GM12878 (cell line): ENCODE data around the gene KLHDC8A. TPM values are rescaled to one million over a fixed set of nuclear protein-coding genes. Genes with fewer than 3 reads are reported as not detected.

Experiments used
- ATAC-seq: fragments of 200-7000 bp; cut with Tn5 transposase; 3 replicates; pipeline ENCODE4 v1.9.1; 2020; ENCODE audit warnings: mild to moderate bottlenecking, moderate library complexity
- BruUV-seq: library from RNA; stranded (reverse); fragments of 400-500 nt; replicated peaks from 2 replicates; lab custom pipeline; 2021; lab: Mats Ljungman, UMichigan
- CTCF ChIA-PET: fragments of 300-600 bp; sonication (Branson Sonifier 250); formaldehyde crosslinking; extraction: SDS; loops from one replicate; lab custom pipeline; 2021; ENCODE audit warnings: inconsistent platforms; lab: Yijun Ruan, JAX
- POLR2A ChIA-PET: fragments of 350-600 bp; formaldehyde crosslinking; extraction: SDS; loops from one replicate; lab custom pipeline; 2021; ENCODE audit warnings: inconsistent platforms; lab: Charles Lee
- RAD21 ChIA-PET: fragments of 300-600 bp; sonication (Branson Sonifier 250); formaldehyde crosslinking; loops from one replicate; lab custom pipeline; 2023; ENCODE audit warnings: antibody characterized with exemption; ENCODE audit not compliant: unreplicated experiment; lab: Charles Lee
- SMC1A ChIA-PET: fragments of 300-600 bp; sonication (Branson Sonifier 250); formaldehyde crosslinking; loops from one replicate; lab custom pipeline; 2023; ENCODE audit not compliant: unreplicated experiment, uncharacterized antibody; lab: Charles Lee
- DNase-seq: peaks from one replicate; pipeline ENCODE4 v3.0.0-alpha.2; 2011; ENCODE audit warnings: low read depth, low spot score
- FAIRE-seq: peaks from 3 replicates; lab custom pipeline; 2011; peaks lifted over from hg19 to GRCh38; lab: Jason Lieb, UNC
- H2AFZ ChIP-seq: 2 replicates; pipeline ENCODE4 v1.6.0; 2011; ENCODE audit warnings: low read depth, low read length, control low read depth; ENCODE audit not compliant: control insufficient read depth
- H3K27ac ChIP-seq: 2 replicates; pipeline ENCODE4 v1.5.1; 2011; ENCODE audit warnings: control low read depth; ENCODE audit not compliant: control insufficient read depth, insufficient read depth
- H3K27me3 ChIP-seq, 2 experiments: replicated peaks in 1 of 2; 2 replicates each; pipeline versions ENCODE4 v1.6.0 to v1.6.1; 2011; ENCODE audit warnings: low read length in 1 of 2; ENCODE audit not compliant: control insufficient read depth in 2 of 2, insufficient read depth in 2 of 2
- H3K36me3 ChIP-seq, 2 experiments: 2 replicates each; pipeline ENCODE4 v1.5.1; 2011; ENCODE audit warnings: low read length in 1 of 2; ENCODE audit not compliant: control insufficient read depth in 2 of 2, insufficient read depth in 2 of 2
- H3K4me1 ChIP-seq: 2 replicates; pipeline ENCODE4 v1.6.1; 2011; ENCODE audit warnings: mild to moderate bottlenecking, low read length, moderate library complexity, mixed read lengths; ENCODE audit not compliant: control insufficient read depth, insufficient read depth
- H3K4me2 ChIP-seq: 2 replicates; pipeline ENCODE4 v1.6.0; 2011; ENCODE audit warnings: control low read depth; ENCODE audit not compliant: control insufficient read depth, insufficient read depth
- H3K4me3 ChIP-seq: fragments of 200-600 bp; sonication (generic); 2 replicates; pipeline ENCODE4 v1.5.1; 2016
- H3K79me2 ChIP-seq: 2 replicates; pipeline ENCODE4 v1.6.0; 2011; ENCODE audit warnings: low read length; ENCODE audit not compliant: control insufficient read depth, insufficient read depth
- H3K9ac ChIP-seq: 2 replicates; pipeline ENCODE4 v1.8.0; 2011; ENCODE audit warnings: low read length, control low read depth, mixed read lengths; ENCODE audit not compliant: control insufficient read depth, insufficient read depth
- H3K9me3 ChIP-seq: replicated peaks from 3 replicates; pipeline ENCODE4 v1.5.1; 2011; ENCODE audit warnings: mild to moderate bottlenecking, low read length; ENCODE audit not compliant: control insufficient read depth, insufficient read depth
- H4K20me1 ChIP-seq: 2 replicates; pipeline ENCODE4 v1.6.0; 2011; ENCODE audit not compliant: control insufficient read depth, insufficient read depth
- BCL11A ChIP-seq: IDR thresholded peaks from 2 replicates; pipeline ENCODE4 v1.6.1; 2011; ENCODE audit warnings: low read depth, low read length
- E2F8 ChIP-seq: fragments of 450-650 bp; IDR thresholded peaks from 2 replicates; pipeline ENCODE4 v1.6.1; 2018; ENCODE audit warnings: mild to moderate bottlenecking, low read depth, moderate library complexity; ENCODE audit not compliant: partially characterized antibody
- FOXM1 ChIP-seq: IDR thresholded peaks from 2 replicates; pipeline ENCODE4 v1.6.1; 2012; ENCODE audit warnings: low read depth, mild to moderate bottlenecking, inconsistent platforms, low read length, moderate library complexity
- HDGF ChIP-seq: fragments of 450-650 bp; IDR thresholded peaks from 2 replicates; pipeline ENCODE4 v1.6.1; 2016; ENCODE audit warnings: antibody characterized with exemption
- IKZF1 ChIP-seq: fragments of 450-650 bp; conservative IDR thresholded peaks from 2 replicates; pipeline ENCODE4 v1.6.1; 2017; ENCODE audit warnings: antibody characterized with exemption, mild to moderate bottlenecking
- MEF2B ChIP-seq: fragments of 450-650 bp; IDR thresholded peaks from 2 replicates; pipeline ENCODE4 v1.6.1; 2018; ENCODE audit warnings: mild to moderate bottlenecking, moderate library complexity; ENCODE audit not compliant: partially characterized antibody, poor library complexity, severe bottlenecking
- NFIC ChIP-seq: IDR thresholded peaks from 2 replicates; pipeline ENCODE4 v1.6.1; 2012; ENCODE audit warnings: low read depth, mild to moderate bottlenecking, inconsistent platforms, low read length, moderate library complexity
- SMARCA5 ChIP-seq: fragments of 450-650 bp; IDR thresholded peaks from 2 replicates; pipeline ENCODE4 v1.6.1; 2017; ENCODE audit warnings: mild to moderate bottlenecking
- SP1 ChIP-seq: IDR thresholded peaks from one replicate; pipeline ENCODE4 v1.6.1; 2011; ENCODE audit warnings: low read depth, low read length
- ZBTB4 ChIP-seq: fragments of 450-650 bp; formaldehyde crosslinking; IDR thresholded peaks from 2 replicates; pipeline ENCODE4 v1.4.0; 2022; ENCODE audit warnings: mild to moderate bottlenecking, moderate library complexity
- ZBTB40 ChIP-seq: fragments of 450-650 bp; IDR thresholded peaks from 2 replicates; pipeline ENCODE4 v1.6.1; 2016; ENCODE audit warnings: mild to moderate bottlenecking, moderate library complexity, borderline replicate concordance
- WGBS: methylation state at CpG from one replicate; pipeline ENCODE4 v1.1.6; 2016; ENCODE audit warnings: low lambda C conversion rate; ENCODE audit not compliant: insufficient replicate concordance, insufficient coverage; ENCODE audit errors: missing lambda C conversion rate; 5-methylcytosine and 5-hydroxymethylcytosine counted together
- in situ Hi-C: fragments of 300-500 bp; cut with MboI; formaldehyde crosslinking; loops from 9 replicates; pipeline ENCODE4 v1.14.3; 2018; ENCODE audit warnings: mixed read lengths
- intact Hi-C: fragments of 100-400 bp; cut with micrococcal nuclease; formaldehyde crosslinking; loops from one replicate; pipeline ENCODE4 v1.14.2; 2022; ENCODE audit not compliant: unreplicated experiment
- polyA plus RNA-seq, 11 experiments: library from polyadenylated mRNA; depleted of rRNA in 4 of 11; unstranded in 6 of 11; stranded (reverse) in 5 of 11; fragments of >200 nt; fragmentation: Nextera tagmentation in 4 of 11; fragmentation: Illumina TruSeq in 1 of 11; extraction: Ambion mirVana in 4 of 11; extraction: Trizol in 1 of 11; gene quantifications; 1 replicate in 1 of 11; 2 replicates in 10 of 11; pipeline versions ENCODE4 v1.2.1 to v1.2.3, GENCODE V29; 2011 to 2016; ENCODE audit warnings: inconsistent platforms in 2 of 11, missing spikeins in 2 of 11, low read depth in 1 of 11
- total RNA-seq, 4 experiments: library from RNA; depleted of rRNA in 3 of 4; stranded (reverse); fragments of >200 nt in 3 of 4; fragmentation: Illumina TruSeq in 1 of 4; extraction: Trizol in 1 of 4; gene quantifications; 2 replicates each; pipeline versions ENCODE4 v1.2.1 to v1.2.3, GENCODE V29; 2013 to 2021

The KLHDC8A gene
- total and polyA plus RNA-seq, 10 of the 15 experiments (the other 5 are each of a cell fraction or from before 2014, with no cell fraction given), result not detected

- SMC1A ChIA-PET, result interaction anchor here (0.9 to 35.1 kb wide), 9 partner anchors 10 to 83 kb away, joined by 3 to 1445 read pairs (median 9); no protein-coding TSS in a partner anchor
- TF ChIP-seq E2F8 (no peak), HDGF (0 out of 2 replicates have a peak, but pooled peaks have one; percentile 34), SMARCA5 (no peak), FOXM1 (peak; percentile 65; the same call in 1 of the 2 replicates), SP1 (peak; percentile 23), MEF2B (peak; percentile 99), IKZF1 (peak; percentile 92), BCL11A (no peak), NFIC (peak; percentile 49; the same call in 1 of the 2 replicates), ZBTB40 (no peak), ZBTB4 (no peak)
These were observed 43.0 kb downstream of the KLHDC8A start for GRCh38 chr1:205313563-205314308.

More at GRCh38 chr1:205313563-205314308, 43.0 kb downstream of the KLHDC8A start:
- Histone ChIP-seq H3K4me1 (peaks cover 30% of the 10 kb centered on the region), H4K20me1 (no peaks in the 10 kb centered on the region; the same call in none of the 2 replicates), H3K9me3 (no peaks in the 10 kb centered on the region; the same call in 2 of the 3 replicates), H3K79me2 (no peaks in the 10 kb centered on the region), H3K4me3 (peak overlapping the region; percentile 35; the same call in 1 of the 2 replicates), H2AFZ (peak overlapping the region; percentile 32; the same call in 1 of the 2 replicates), H3K9ac (0 out of 2 replicates have a peak overlapping the region, but pooled peaks have one; percentile 22), H3K27ac (no peak overlapping the region; the same call in 1 of the 2 replicates), H3K27me3 (no peaks in the 10 kb centered on the region; a peak in 1 of 4 replicates), H3K4me2 (peak overlapping the region; percentile 45), H3K36me3 (no peaks in the 10 kb centered on the region)
- intact Hi-C loops (loop anchor here (1.0 kb wide), 1 partner anchor 28 kb away; no protein-coding TSS in a partner anchor), in situ Hi-C loops (no loop called here)
- DNase-seq (peak; percentile 48), FAIRE-seq (no peak), ATAC-seq (peak; percentile 86)
- POLR2A ChIA-PET, result interaction anchor here (0.6 to 6.8 kb wide), 16 partner anchors 10 to 332 kb away, joined by 3 to 151 read pairs (median 4); no protein-coding TSS in a partner anchor
- TSS peak; percentile 88 for BruUV-seq
- 15% methylated on average over 20 of the region's 21 CpGs for WGBS
- CTCF ChIA-PET, result interaction anchor here (0.6 to 59.5 kb wide), 13 partner anchors 9 to 175 kb away, joined by 3 to 2333 read pairs (median 4); no protein-coding TSS in a partner anchor
- RAD21 ChIA-PET, result interaction anchor here (0.6 to 23.9 kb wide), 16 partner anchors 8 to 356 kb away, joined by 3 to 892 read pairs (median 4); partner anchors contain the start of genes CDK18 and TMCC2
